Osteoblast (primary cell): Measurements from ENCODE around the gene ADGRE3. TPM values are rescaled to one million over a fixed set of nuclear protein-coding genes. Genes with fewer than 3 reads are reported as not detected.

Experiments used
- DNase-seq: peaks from one replicate; pipeline ENCODE4 v3.0.0; 2011; ENCODE audit warnings: low spot score, mixed read lengths; ENCODE audit not compliant: insufficient read length; ENCODE audit errors: missing footprints
- H2AFZ ChIP-seq: 2 replicates; pipeline ENCODE4 v1.6.0; 2011; ENCODE audit warnings: mild to moderate bottlenecking, low read length
- H3K27ac ChIP-seq: 2 replicates; pipeline ENCODE4 v1.5.1; 2011; ENCODE audit warnings: mild to moderate bottlenecking, low read depth, low read length, moderate library complexity
- H3K27me3 ChIP-seq: 2 replicates; pipeline ENCODE4 v1.6.0; 2012; ENCODE audit warnings: mild to moderate bottlenecking, control low read depth, inconsistent platforms, low read length, moderate library complexity; ENCODE audit not compliant: insufficient read depth
- H3K36me3 ChIP-seq: 2 replicates; pipeline ENCODE4 v1.5.1; 2011; ENCODE audit warnings: mild to moderate bottlenecking, low read length, control low read depth, moderate library complexity; ENCODE audit not compliant: insufficient read depth
- H3K4me1 ChIP-seq: 2 replicates; pipeline ENCODE4 v1.5.1; 2011; ENCODE audit warnings: mild to moderate bottlenecking, low read length, control low read depth, moderate library complexity; ENCODE audit not compliant: insufficient read depth
- H3K4me2 ChIP-seq: 2 replicates; pipeline ENCODE4 v1.6.0; 2011; ENCODE audit warnings: mild to moderate bottlenecking, low read length; ENCODE audit not compliant: insufficient read depth
- H3K4me3 ChIP-seq: fragments of 200-600 bp; sonication (generic); 3 replicates; pipeline ENCODE4 v1.5.1; 2012; ENCODE audit warnings: mild to moderate bottlenecking, low read length, inconsistent platforms; ENCODE audit not compliant: insufficient read depth
- H3K79me2 ChIP-seq: 2 replicates; pipeline ENCODE4 v1.6.0; 2012; ENCODE audit warnings: mild to moderate bottlenecking, low read length, control low read depth, inconsistent platforms; ENCODE audit not compliant: insufficient read depth
- H3K9me3 ChIP-seq: 2 replicates; pipeline ENCODE4 v1.5.1; 2011; ENCODE audit warnings: low read depth, low read length, control low read depth
- H4K20me1 ChIP-seq: 2 replicates; pipeline ENCODE4 v1.6.0; 2012; ENCODE audit warnings: mild to moderate bottlenecking, low read length, control low read depth; ENCODE audit not compliant: insufficient read depth
- CTCF ChIP-seq: IDR thresholded peaks from 2 replicates; pipeline ENCODE4 v1.5.1; 2011; ENCODE audit warnings: mild to moderate bottlenecking, low read depth, low read length, moderate library complexity; ENCODE audit errors: extremely low read depth
- total RNA-seq: library from RNA; depleted of rRNA; stranded (reverse); fragments of >200 nt; gene quantifications from 2 replicates; pipeline ENCODE4 v1.2.3, GENCODE V29; 2012

The ADGRE3 gene
- total RNA-seq, 1 donor = not detected

- Histone ChIP-seq H2AFZ (no peak overlapping the region), H3K4me1 (no peaks in the 10 kb centered on the region), H3K4me3 (no peak overlapping the region), H3K27ac (no peak overlapping the region), H4K20me1 (no peaks in the 10 kb centered on the region), H3K4me2 (no peak overlapping the region), H3K9me3 (no peaks in the 10 kb centered on the region), H3K27me3 (no peaks in the 10 kb centered on the region), H3K79me2 (no peaks in the 10 kb centered on the region), H3K36me3 (no peaks in the 10 kb centered on the region)
- DNase-seq = peak; percentile 42
- TF ChIP-seq CTCF = no peak
Observed at GRCh38 chr19:14580623-14581237, 93.9 kb downstream of the ADGRE3 start.

- Histone ChIP-seq H3K4me2 (no peak overlapping the region), H3K27ac (no peak overlapping the region), H4K20me1 (no peaks in the 10 kb centered on the region), H3K27me3 (no peaks in the 10 kb centered on the region), H3K4me1 (no peaks in the 10 kb centered on the region), H3K9me3 (no peaks in the 10 kb centered on the region), H3K79me2 (no peaks in the 10 kb centered on the region), H3K36me3 (no peaks in the 10 kb centered on the region), H3K4me3 (no peak overlapping the region), H2AFZ (no peak overlapping the region)
- no peak for TF ChIP-seq CTCF
- DNase-seq = peak; percentile 13
Observed at GRCh38 chr19:14577885-14578427, 96.7 kb downstream of the ADGRE3 start.

- Histone ChIP-seq H3K4me3 (no peak overlapping the region), H4K20me1 (no peaks in the 10 kb centered on the region), H2AFZ (no peak overlapping the region), H3K79me2 (no peaks in the 10 kb centered on the region), H3K4me2 (no peak overlapping the region), H3K4me1 (no peaks in the 10 kb centered on the region), H3K36me3 (no peaks in the 10 kb centered on the region), H3K9me3 (no peaks in the 10 kb centered on the region), H3K27ac (no peak overlapping the region), H3K27me3 (no peaks in the 10 kb centered on the region)
- no peak for TF ChIP-seq CTCF
- no peak for DNase-seq
Observed at GRCh38 chr19:14577264-14577663, 97.4 kb downstream of the ADGRE3 start.

GRCh38 chr19:14576363-14576762 lies 98.3 kb downstream of the ADGRE3 start:
- H3K36me3 ChIP-seq = no peaks in the 10 kb centered on the region
- no peak overlapping the region for H3K4me3 ChIP-seq
- H3K27ac ChIP-seq = no peak overlapping the region
- DNase-seq = no peak
- no peak for TF ChIP-seq CTCF
- no peak overlapping the region for H3K4me2 ChIP-seq
- H3K79me2 ChIP-seq = peaks cover 6% of the 10 kb centered on the region
- H3K9me3 ChIP-seq = no peaks in the 10 kb centered on the region
- H3K27me3 ChIP-seq = no peaks in the 10 kb centered on the region
- no peaks in the 10 kb centered on the region for H4K20me1 ChIP-seq
- no peak overlapping the region for H2AFZ ChIP-seq
- H3K4me1 ChIP-seq = peaks cover 2% of the 10 kb centered on the region
